Subcutaneous abdominal adipose tissue (tissue), 5 donors: ENCODE results near the gene PRIM2.
"Not testable (repeated sequence)": the region's sequence is repeated elsewhere in the genome, so short reads cannot be mapped to it uniquely, and the experiment has no call there.

Experiments
- H3K27ac ChIP-seq: one replicate; pipeline ENCODE4 v1.7.0; 2013; ENCODE audit warnings: low read depth, mild to moderate bottlenecking, inconsistent platforms, low read length, moderate library complexity
- H3K27me3 ChIP-seq, 5 donors: one replicate each; pipeline ENCODE4 v1.7.0; 2013; ENCODE audit warnings: low read length in 5 of 5, inconsistent platforms in 1 of 5; ENCODE audit not compliant: control insufficient read depth in 5 of 5, insufficient read depth in 4 of 5
- H3K36me3 ChIP-seq, 5 donors: one replicate each; pipeline ENCODE4 v1.7.0; 2013; ENCODE audit warnings: low read length in 5 of 5; ENCODE audit not compliant: control insufficient read depth in 5 of 5, insufficient read depth in 5 of 5
- H3K4me1 ChIP-seq, 5 donors: one replicate each; pipeline ENCODE4 v1.7.0; 2013; ENCODE audit warnings: low read length in 5 of 5, mild to moderate bottlenecking in 3 of 5, moderate library complexity in 1 of 5; ENCODE audit not compliant: control insufficient read depth in 5 of 5, insufficient read depth in 5 of 5
- H3K4me3 ChIP-seq, 5 donors: one replicate each; pipeline ENCODE4 v1.7.0; 2013; ENCODE audit warnings: low read length in 5 of 5, low read depth in 1 of 5
- H3K9ac ChIP-seq, 5 donors: one replicate each; pipeline ENCODE4 v1.7.0; 2013; ENCODE audit warnings: low read length in 5 of 5, mild to moderate bottlenecking in 4 of 5, moderate library complexity in 3 of 5
- H3K9me3 ChIP-seq, 5 donors: one replicate each; pipeline ENCODE4 v1.7.0; 2013; ENCODE audit warnings: low read length in 5 of 5; ENCODE audit not compliant: control insufficient read depth in 5 of 5
- donor health status: healthy.
- donor health status: healthy.
- donor health status: healthy.
- donor health status: healthy.
- donor health status: healthy.

PRIM2 gene

DNA sequence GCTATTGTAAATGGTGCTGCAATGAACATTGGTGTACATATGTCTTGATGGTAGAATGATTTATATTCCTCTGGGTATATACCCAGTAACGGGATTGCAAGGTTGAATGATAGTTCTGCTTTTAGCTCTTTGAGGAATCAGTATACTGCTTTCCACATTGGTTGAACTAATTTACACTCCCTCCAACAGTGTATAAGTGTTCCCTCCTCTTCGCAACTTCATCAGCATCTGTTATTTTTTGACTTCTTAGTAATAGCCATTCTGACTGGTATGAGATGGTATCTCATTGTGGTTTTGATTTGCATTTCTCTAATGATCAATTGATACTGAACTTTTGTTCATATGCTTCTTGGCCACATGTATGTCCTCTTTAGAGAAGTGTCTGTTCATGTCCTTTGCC, 73.4 kb downstream of the PRIM2 start:
- H3K36me3 ChIP-seq, H3K27me3 ChIP-seq, H3K4me1 ChIP-seq, H3K9ac ChIP-seq, H3K4me3 ChIP-seq, H3K27ac ChIP-seq, H3K9me3 ChIP-seq: not testable (repeated sequence)

DNA sequence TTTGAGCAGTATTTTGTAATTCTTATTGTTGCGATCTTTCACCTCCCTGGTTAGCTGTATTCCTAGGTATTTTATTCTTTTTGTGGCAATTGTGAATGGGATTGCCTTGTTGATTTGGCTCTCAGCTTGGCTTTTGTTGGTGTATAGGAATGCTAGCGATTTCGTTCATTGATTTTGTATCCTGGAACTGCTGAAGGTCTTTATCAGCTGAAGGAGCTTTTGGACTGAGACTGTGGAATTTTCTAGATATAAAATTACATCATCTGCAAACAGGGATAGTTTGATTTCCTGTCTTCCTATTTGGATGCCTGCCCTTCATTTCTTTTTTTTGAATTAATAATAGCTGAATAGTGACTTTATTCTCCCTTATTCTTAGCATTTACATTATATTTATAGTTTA, 74.6 kb downstream of the PRIM2 start:
- H3K9me3 ChIP-seq, H3K4me3 ChIP-seq, H3K27ac ChIP-seq, H3K4me1 ChIP-seq, H3K27me3 ChIP-seq, H3K9ac ChIP-seq, H3K36me3 ChIP-seq: not testable (repeated sequence)

DNA sequence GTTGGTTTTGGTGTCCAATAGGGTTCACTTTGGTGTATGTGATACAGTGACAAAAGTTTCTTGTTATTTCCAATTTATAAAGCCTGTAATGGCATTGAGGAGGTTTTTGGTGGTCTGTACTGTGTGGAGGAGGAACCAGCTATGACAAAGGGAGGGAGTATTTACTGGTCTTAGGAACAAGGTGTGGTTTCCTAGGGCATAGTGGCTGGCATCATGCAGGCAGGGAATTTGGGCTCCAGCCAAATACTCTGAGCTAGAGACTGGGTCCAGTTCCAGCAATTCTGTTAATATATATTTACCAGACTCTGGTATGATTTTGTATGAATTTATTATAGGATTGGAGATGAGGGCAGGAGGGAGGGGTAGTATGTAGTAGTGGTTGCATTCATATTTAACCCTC, 101.9 kb downstream of the PRIM2 start:
- not testable (repeated sequence) for H3K27me3 ChIP-seq, H3K36me3 ChIP-seq, H3K4me1 ChIP-seq, H3K9ac ChIP-seq, H3K27ac ChIP-seq, H3K4me3 ChIP-seq, H3K9me3 ChIP-seq

DNA sequence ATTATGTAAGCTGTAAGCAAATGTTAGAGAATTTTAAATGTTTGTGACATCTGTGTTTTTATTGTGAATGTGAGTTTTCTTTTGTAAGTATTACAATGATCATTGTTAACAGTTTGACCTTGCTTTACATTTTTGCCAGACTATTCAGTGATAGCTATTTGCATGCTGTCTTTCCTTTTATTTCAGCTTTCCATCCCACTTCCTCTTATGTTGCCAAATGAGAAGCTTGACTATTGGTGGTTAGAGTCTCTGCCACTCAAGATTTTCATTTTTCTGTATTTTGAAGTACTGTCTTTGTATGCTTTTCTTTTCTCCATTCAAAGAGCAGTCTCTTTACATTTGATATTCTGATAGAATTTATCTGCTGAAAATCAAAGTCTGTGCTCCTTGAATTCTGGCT, 104.1 kb downstream of the PRIM2 start:
- Histone ChIP-seq H3K4me1 (no peaks in the 10 kb centered on the region), H3K36me3 (no peaks in the 10 kb centered on the region), H3K27me3 (no peaks in the 10 kb centered on the region), H3K9me3 (no peaks in the 10 kb centered on the region), H3K27ac (no peak overlapping the region), H3K4me3 (no peak overlapping the region), H3K9ac (no peak overlapping the region)

DNA sequence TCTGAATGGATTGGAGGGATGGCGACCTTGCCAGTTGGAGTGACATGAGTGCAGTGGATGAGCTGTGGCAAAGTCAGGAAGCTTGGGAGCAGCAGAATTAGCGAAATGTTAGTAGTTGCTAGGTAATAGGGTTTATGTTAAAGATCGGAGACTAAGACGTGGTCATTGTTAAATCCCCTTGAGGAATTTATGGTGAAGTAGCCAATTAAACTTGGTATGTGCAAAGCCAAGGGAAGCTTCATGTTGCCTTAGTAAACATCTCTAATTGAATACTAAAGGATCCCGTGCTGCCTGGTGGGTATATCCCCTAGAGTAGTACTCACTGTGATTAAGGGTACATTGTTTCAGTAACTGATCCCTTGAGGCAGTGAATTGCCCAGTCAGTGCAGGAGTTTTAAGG, 106.0 kb downstream of the PRIM2 start:
- H3K4me3 ChIP-seq = no peak overlapping the region
- no peak overlapping the region for H3K9ac ChIP-seq
- no peak overlapping the region for H3K27ac ChIP-seq

DNA sequence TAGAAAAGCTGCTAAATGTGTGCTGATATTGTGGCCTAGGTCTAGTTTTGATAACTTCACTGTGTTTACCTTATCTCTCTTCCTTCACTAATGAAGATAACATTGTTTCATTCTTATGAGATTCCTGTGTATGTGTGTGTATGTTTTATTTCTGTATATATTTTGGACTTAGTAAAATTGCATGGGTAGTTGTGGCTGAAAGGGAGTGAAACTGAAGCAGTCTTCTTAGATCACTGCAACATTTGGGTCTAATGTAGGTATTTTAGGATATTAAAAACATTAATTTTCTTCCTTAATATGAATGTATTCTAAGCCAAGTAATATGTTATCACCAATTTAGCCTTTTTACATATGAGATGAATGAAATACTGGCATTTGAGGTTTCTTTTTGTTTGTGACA, 114.3 kb downstream of the PRIM2 start:
- not testable (repeated sequence) for H3K27me3 ChIP-seq

More for the DNA sequence above, 106.0 kb downstream of the PRIM2 start:
- Histone ChIP-seq H3K36me3 (no peaks in the 10 kb centered on the region), H3K27me3 (no peaks in the 10 kb centered on the region), H3K4me1 (no peaks in the 10 kb centered on the region), H3K9me3 (no peaks in the 10 kb centered on the region)

DNA sequence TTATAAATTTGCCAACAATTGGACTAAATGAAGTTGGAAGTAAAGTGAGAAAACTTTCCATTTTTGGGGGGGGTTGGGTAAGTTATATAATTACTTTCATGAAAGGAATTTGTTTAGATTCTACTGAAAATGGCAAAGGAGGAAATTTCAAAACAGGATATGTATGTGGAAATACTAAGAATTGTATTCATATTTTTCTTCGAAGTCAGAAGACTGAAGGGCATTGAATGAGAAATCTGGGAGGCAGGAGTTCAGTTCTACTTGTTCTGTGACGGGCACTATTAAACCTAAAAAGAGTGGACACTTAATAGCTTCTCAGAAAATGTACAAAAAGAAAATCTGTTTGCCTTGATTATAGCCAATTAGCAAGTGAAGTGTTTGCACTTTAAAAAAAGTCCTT, 114.7 kb downstream of the PRIM2 start:
- Histone ChIP-seq H3K9me3 (no peaks in the 10 kb centered on the region), H3K4me1 (peaks cover 0 to 15% (median 11%) of the 10 kb centered on the region in 5 donors), H3K4me3 (no peak overlapping the region), H3K27ac (no peak overlapping the region), H3K9ac (no peak overlapping the region), H3K36me3 (no peaks in the 10 kb centered on the region), H3K27me3 (no peaks in the 10 kb centered on the region)

More for the DNA sequence above, 114.3 kb downstream of the PRIM2 start:
- H3K27ac ChIP-seq, H3K9me3 ChIP-seq, H3K4me3 ChIP-seq, H3K9ac ChIP-seq, H3K36me3 ChIP-seq: not testable (repeated sequence)
- H3K4me1 ChIP-seq = peaks cover 0 to 15% (median 11%) of the 10 kb centered on the region in 5 donors

DNA sequence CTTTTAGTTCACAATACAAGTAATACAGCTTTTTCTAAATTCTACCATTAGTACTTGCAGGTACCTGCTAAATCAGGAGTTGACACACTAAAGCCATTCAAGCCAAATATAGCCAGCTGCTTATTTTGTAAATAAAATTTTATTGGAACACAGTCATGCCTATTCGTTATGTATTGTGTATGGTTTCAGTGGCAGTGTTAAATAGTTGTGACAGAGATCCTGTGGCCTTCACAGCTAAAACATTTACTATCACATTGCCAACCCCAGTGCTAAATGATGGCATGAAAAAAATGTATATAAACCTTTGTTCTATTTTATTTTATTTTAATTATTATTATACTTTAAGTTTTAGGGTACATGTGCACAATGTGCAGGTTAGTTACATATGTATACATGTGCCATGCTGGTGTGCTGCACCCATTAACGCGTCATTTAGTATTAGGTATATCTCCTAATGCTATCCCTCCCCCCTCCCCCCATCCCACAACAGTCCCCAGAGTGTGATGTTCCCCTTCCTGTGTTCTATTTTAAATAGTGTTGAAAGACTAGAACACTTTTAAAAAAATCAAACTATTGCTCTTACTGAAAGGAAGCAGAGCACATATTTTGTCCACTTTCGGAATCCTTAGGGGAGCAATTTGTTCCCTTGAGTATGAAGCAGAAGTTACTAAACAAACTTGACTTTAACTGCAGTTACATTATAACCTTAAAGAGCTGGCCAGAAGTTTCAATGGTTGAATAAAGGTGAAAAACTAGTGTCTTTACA, 115.7 kb downstream of the PRIM2 start:
- peak overlapping the region in 1 of 5 donors; percentile 15 for H3K4me3 ChIP-seq
- no peaks in the 10 kb centered on the region for H3K36me3 ChIP-seq
- H3K4me1 ChIP-seq = peaks cover 0 to 15% (median 11%) of the 10 kb centered on the region in 5 donors
- H3K27ac ChIP-seq = no peak overlapping the region
- H3K9ac ChIP-seq = no peak overlapping the region
- no peaks in the 10 kb centered on the region for H3K9me3 ChIP-seq
- no peaks in the 10 kb centered on the region for H3K27me3 ChIP-seq

DNA sequence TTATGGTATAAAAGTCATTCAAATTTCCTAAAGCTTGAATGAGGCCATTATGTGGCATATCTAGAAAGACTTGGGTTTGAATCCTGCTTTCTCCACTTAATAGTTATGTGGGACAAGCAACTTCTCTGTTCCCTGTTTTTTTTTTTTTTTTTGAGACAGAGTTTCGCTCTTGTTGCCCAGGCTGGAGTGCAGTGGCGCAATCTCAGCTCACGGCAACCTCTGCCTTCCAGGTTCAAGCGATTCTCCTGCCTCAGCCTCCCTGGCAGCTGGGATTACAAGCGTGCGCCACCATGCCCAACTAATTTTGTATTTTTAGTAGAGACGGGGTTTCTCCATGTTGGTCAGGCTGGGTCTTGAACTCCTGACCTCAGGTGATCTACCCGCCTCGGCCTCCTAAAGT, 116.4 kb downstream of the PRIM2 start:
- not testable (repeated sequence) for H3K9me3 ChIP-seq, H3K27ac ChIP-seq, H3K36me3 ChIP-seq

DNA sequence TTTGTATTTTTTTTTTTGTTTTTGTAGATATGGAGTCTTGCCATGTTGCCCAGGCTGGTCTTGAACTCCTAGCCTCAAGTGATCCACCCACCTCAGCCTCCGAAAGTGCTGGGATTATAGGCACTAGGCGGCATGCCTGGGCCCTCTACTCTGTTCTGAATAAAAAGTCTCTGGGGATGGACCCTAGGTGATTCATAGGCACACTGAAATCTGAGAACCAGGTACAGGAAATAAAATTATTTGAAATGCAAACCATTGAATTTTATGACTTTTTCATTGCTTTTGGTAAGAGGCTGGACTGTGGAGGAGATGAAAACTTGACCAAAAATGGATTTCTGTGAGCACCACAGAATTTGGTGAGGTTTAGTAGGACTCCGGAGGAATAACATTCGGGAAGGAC, 117.5 kb downstream of the PRIM2 start:
- Histone ChIP-seq H3K9me3 (no peaks in the 10 kb centered on the region), H3K4me1 (peaks cover 0 to 15% (median 11%) of the 10 kb centered on the region in 5 donors), H3K36me3 (no peaks in the 10 kb centered on the region), H3K27me3 (no peaks in the 10 kb centered on the region), H3K27ac (no peak overlapping the region), H3K4me3 (no peak overlapping the region), H3K9ac (no peak overlapping the region)

More for the DNA sequence above, 116.4 kb downstream of the PRIM2 start:
- H3K9ac ChIP-seq, H3K27me3 ChIP-seq: not testable (repeated sequence)
- Histone ChIP-seq H3K4me3 (peak overlapping the region in 1 of 5 donors; percentile 15), H3K4me1 (peaks cover 0 to 15% (median 11%) of the 10 kb centered on the region in 5 donors)
